ENCODE measurements around the gene KLF9. TPM values are rescaled to one million over a fixed set of nuclear protein-coding genes. Genes with fewer than 3 reads are reported as not detected.

KLF9 gene
- total and polyA plus RNA-seq, 2 donors from 2014 or later: 23.5 to 100 TPM

- H3K36me3 ChIP-seq (ENCODE audit: control insufficient read depth in 2 of 3, insufficient read depth in 3 of 3, low read length in 3 of 3): peaks cover 0 to 2% (median 0%) of the 10 kb centered on the region in 3 donors
- peaks cover 0 to 51% (median 34%) of the 10 kb centered on the region in 3 donors for H3K4me1 ChIP-seq (ENCODE audit: control insufficient read depth in 2 of 3, insufficient read depth in 2 of 3, low read depth in 1 of 3, low read length in 3 of 3)
- H3K27me3 ChIP-seq (ENCODE audit: control insufficient read depth, insufficient read depth, low read length): no peaks in the 10 kb centered on the region
- H3K27ac ChIP-seq (ENCODE audit: low read depth in 2 of 2, low read length in 2 of 2): peak overlapping the region in 1 of 2 donors; percentile 39
- intact Hi-C loops (cut with DNase I): no loop called here
- H3K4me3 ChIP-seq (ENCODE audit: low read length in 3 of 3): no peak overlapping the region
- TF ChIP-seq, protein P1, sequence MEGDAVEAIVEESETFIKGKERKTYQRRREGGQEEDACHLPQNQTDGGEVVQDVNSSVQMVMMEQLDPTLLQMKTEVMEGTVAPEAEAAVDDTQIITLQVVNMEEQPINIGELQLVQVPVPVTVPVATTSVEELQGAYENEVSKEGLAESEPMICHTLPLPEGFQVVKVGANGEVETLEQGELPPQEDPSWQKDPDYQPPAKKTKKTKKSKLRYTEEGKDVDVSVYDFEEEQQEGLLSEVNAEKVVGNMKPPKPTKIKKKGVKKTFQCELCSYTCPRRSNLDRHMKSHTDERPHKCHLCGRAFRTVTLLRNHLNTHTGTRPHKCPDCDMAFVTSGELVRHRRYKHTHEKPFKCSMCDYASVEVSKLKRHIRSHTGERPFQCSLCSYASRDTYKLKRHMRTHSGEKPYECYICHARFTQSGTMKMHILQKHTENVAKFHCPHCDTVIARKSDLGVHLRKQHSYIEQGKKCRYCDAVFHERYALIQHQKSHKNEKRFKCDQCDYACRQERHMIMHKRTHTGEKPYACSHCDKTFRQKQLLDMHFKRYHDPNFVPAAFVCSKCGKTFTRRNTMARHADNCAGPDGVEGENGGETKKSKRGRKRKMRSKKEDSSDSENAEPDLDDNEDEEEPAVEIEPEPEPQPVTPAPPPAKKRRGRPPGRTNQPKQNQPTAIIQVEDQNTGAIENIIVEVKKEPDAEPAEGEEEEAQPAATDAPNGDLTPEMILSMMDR (IDR thresholded peaks at IDR 0.05; ENCODE audit: borderline replicate concordance, extremely low read depth, insufficient read depth): no peak
- DNase-seq: no peak
- no peak overlapping the region for H3K9ac ChIP-seq (ENCODE audit: low read length in 3 of 3)
- no peaks in the 10 kb centered on the region for H3K9me3 ChIP-seq (ENCODE audit: control insufficient read depth in 2 of 3, insufficient read depth in 1 of 3, low read length in 3 of 3)
- no peak for FAIRE-seq
Observed at GRCh38 chr9:70400107-70400892, 14.2 kb downstream of the KLF9 start.

DNA sequence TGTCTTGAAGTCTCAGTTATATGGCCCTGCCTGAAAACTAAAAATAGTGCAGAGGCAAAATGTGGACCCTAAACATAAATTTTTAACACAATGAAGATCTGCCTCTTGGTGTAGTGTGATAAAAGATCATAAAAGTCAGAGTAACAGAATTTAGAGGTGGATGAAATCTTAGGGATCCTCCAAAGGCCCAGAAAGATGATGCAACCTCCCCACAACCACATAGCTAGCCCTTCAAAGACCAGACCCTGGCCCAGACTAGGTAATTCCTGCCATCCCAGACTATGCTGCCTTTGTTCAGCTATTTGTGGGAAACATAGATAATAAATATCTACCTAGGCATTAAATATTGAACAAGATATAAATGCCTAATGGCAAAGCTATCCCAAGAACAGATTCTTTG, 15.3 kb downstream of the KLF9 start:
- peaks cover 0 to 43% (median 30%) of the 10 kb centered on the region in 3 donors for H3K4me1 ChIP-seq (ENCODE audit: control insufficient read depth in 2 of 3, insufficient read depth in 2 of 3, low read depth in 1 of 3, low read length in 3 of 3)
- intact Hi-C loops (cut with DNase I): no loop called here
- H3K4me3 ChIP-seq (ENCODE audit: low read length in 3 of 3): no peak overlapping the region
- no peaks in the 10 kb centered on the region for H3K27me3 ChIP-seq (ENCODE audit: control insufficient read depth, insufficient read depth, low read length)
- TF ChIP-seq, protein P1 (IDR thresholded peaks at IDR 0.05; ENCODE audit: borderline replicate concordance, extremely low read depth, insufficient read depth): no peak
- no peaks in the 10 kb centered on the region for H3K9me3 ChIP-seq (ENCODE audit: control insufficient read depth in 2 of 3, insufficient read depth in 1 of 3, low read length in 3 of 3)
- FAIRE-seq (no peak), DNase-seq (no peak)
- no peak overlapping the region for H3K9ac ChIP-seq (ENCODE audit: low read length in 3 of 3)
- H3K36me3 ChIP-seq (ENCODE audit: control insufficient read depth in 2 of 3, insufficient read depth in 3 of 3, low read length in 3 of 3): no peaks in the 10 kb centered on the region
- no peak overlapping the region for H3K27ac ChIP-seq (ENCODE audit: low read depth in 2 of 2, low read length in 2 of 2)

DNA sequence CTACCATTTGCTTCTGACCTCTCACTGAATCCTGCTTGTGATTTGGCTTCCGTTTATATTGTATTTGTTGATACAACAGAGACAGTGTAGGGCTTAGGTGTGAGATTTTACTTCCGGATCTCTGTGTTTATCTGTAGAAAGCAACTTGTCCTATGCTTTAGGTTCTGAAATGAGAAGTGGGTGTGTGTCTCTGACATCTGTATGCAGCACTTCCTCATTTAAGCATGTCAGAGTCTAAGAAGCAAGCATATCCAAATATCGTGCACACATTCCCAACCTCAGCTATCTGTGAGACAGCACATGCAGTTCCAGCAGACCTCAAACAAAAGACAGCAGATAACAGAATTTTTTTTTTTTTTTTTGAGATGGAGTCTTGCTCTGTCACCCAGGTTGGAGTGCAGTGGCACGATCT, 16.3 kb downstream of the KLF9 start:
- FAIRE-seq (no peak), DNase-seq (no peak)
- Histone ChIP-seq H3K36me3 (ENCODE audit: control insufficient read depth in 2 of 3, insufficient read depth in 3 of 3, low read length in 3 of 3) (no peaks in the 10 kb centered on the region), H3K9me3 (ENCODE audit: control insufficient read depth in 2 of 3, insufficient read depth in 1 of 3, low read length in 3 of 3) (no peaks in the 10 kb centered on the region), H3K27me3 (ENCODE audit: control insufficient read depth, insufficient read depth, low read length) (no peaks in the 10 kb centered on the region), H3K4me1 (ENCODE audit: control insufficient read depth in 2 of 3, insufficient read depth in 2 of 3, low read depth in 1 of 3, low read length in 3 of 3) (peaks cover 0 to 37% (median 26%) of the 10 kb centered on the region in 3 donors), H3K27ac (ENCODE audit: low read depth in 2 of 2, low read length in 2 of 2) (no peak overlapping the region), H3K4me3 (ENCODE audit: low read length in 3 of 3) (no peak overlapping the region), H3K9ac (ENCODE audit: low read length in 3 of 3) (no peak overlapping the region)
- intact Hi-C loops (cut with DNase I): no loop called here
- TF ChIP-seq, protein P1 (IDR thresholded peaks at IDR 0.05; ENCODE audit: borderline replicate concordance, extremely low read depth, insufficient read depth): no peak
